GM18520 (cell line): ENCODE data around the gene HSP90AA1.
"Not testable (repeated sequence)": the region's sequence is repeated elsewhere in the genome, so short reads cannot be mapped to it uniquely, and the experiment has no call there.

Experiments
- ATAC-seq: cut with Tn5 transposase; IDR thresholded peaks from one replicate; pipeline ENCODE4 v1.9.1; 2021; ENCODE audit not compliant: unreplicated experiment

The HSP90AA1 gene

DNA sequence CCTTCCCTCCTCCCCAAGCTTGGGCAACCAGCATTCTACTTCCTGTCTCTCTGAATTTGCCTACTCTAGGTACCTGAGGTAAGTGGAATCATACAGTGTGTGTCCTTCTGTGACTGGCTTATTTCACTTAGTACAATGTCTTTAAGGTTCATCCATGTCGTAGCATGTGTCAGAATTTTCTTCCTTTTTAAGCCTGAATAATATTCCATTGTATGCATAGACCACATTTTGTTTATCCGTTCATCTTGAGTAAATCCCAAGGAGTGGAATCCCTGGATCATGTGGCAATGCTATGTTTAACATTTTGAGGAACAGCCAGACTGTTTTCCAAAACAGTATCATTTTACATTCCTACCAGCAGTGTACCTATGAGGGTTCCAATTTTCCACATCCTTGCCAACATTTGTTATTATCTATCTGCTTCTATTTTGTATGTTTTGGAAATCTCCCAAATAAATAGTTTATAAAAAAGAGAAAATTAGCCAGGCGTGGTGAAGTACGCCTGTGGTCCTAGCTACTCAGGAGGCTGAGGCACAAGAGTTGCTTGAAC lies 12.4 kb downstream of the HSP90AA1 start:
- ATAC-seq: no peak

GRCh38 chr14:102071283-102071998 lies 15.4 kb downstream of the HSP90AA1 start:
- ATAC-seq: no peak

- ATAC-seq: no peak
Observed at GRCh38 chr14:102066041-102066451, 20.8 kb downstream of the HSP90AA1 start.

GRCh38 chr14:102064590-102064989 lies 22.3 kb downstream of the HSP90AA1 start:
- not testable (repeated sequence) for ATAC-seq

- no peak for ATAC-seq
Observed at GRCh38 chr14:102063808-102064429, 22.9 kb downstream of the HSP90AA1 start.

GRCh38 chr14:102063109-102063807 lies 23.6 kb downstream of the HSP90AA1 start:
- ATAC-seq: no peak

DNA sequence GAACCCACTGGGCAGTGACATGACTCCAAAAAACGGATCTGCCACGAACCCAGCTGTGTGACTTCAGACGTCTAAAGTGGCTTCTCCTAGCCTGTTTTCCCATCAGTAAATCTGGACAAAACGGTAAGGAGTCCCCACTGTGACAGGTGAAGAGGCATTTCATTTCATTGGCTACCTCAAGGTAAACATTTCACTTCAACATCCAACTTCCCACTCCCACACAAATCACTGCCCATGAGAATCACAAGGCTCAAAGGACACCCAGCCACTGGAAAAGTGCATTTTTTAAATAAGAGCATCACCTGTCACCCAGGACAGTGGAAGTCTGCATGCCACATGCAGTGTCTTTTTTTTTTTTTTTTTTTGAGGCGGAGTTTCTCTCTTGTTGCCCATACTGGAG lies 27.9 kb downstream of the HSP90AA1 start:
- ATAC-seq: no peak

GRCh38 chr14:102058146-102058545 lies 28.7 kb downstream of the HSP90AA1 start:
- ATAC-seq: no peak

DNA sequence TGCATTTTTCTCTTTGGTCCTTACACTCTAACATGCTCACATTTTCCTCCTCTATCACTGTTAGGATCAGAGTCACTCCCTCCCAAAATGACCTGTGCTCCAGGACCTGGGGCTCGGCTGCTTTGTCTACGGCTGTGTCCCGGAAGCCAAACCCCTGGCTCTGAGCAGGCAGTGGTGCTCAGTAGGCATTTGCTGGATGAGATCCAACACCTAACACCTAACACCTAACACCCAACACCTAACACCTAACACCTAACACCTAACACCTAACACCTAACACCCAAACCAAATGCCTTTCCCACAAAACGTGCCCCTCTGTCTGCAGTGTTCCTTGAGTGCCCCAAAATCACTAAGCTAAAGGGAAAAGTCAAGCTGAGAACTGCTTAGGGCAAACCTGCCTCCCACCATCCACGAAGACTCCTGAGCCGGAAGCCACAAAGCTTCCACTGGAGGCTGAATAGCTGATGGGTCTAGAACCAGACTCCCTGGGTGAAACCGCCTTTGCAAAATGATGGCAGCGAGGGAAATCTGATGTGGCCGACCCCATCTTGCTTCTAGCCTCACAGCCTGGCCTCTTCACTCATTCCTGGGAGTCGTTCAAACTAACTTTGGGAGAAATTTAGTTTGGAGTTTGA lies 29.2 kb downstream of the HSP90AA1 start:
- no peak for ATAC-seq

- no peak for ATAC-seq
Observed at GRCh38 chr14:102056694-102057442, 30.0 kb downstream of the HSP90AA1 start.

DNA sequence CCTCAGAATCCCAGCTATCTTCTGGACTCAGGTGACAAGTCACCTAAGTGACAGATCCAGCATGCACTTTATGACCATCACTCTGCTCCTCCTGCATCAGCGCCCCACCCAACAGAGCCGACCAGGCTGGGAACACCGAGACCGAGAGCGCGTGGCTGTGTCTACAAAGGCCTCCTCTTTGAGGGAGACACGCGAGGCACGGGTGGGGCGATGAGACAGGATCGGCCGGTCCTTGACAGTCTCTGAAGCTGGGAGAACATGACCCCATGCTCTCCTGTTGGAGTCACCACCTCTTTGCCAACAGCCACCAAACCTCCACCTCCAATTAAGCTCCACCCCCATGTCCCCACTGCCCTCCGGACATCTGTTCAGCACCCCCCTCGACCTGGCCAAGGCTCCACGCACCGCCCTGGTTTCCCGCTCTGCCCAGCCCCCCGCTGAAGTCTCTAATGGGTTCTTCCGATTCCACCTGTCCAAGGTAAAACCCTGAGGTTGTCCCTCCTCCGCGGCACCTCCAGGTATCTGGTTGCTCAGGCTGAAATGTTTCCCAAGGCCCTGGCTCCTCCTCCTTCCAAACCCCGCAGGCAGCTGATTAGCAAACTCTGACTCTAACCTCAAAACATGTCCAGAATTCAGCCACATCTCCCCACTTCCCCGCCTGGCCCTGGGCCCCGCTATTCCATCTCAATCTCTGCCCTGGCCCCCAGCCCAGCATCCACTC lies 31.5 kb downstream of the HSP90AA1 start:
- ATAC-seq: no peak

DNA sequence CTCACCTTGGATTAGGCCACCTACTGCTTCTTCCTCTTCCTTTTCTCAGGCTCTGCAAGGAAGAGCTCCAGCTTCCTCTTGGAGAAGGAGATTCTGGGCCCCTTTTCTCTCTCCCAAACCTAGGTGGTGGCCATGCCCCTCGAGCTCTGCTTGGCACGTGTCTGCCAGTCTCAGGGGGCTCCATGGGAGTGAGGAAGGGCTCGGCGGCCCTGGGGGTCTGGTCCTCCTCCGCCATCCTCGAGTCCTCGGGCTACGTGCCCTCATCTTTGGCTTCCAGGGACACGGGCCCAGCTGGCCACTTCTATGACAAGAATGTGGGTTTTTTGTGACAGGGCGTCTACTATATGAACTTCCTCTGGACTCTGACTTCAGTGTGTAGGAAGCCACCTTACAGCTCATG lies 34.3 kb downstream of the HSP90AA1 start:
- ATAC-seq: no peak

- no peak for ATAC-seq
Observed at GRCh38 chr14:102050625-102051024, 36.2 kb downstream of the HSP90AA1 start.

DNA sequence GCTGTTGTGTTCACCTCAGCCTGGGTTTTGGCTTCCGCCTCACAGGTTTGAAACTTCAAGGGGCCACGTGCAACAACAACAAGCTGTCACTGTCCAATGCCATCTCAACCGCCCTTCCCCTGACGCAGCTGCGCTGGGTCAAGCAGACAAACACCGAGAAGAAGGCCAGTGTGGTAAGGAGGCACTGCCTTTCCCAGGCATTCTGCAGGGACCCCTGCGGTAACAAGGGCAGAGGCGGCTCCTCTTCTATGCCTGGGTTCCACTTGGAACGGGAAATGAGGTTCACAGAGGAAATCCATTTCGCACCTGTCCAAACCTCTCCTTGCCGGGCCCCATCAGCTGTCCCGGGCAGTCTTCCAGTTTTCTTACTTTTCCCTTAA lies 36.8 kb downstream of the HSP90AA1 start:
- ATAC-seq: no peak

DNA sequence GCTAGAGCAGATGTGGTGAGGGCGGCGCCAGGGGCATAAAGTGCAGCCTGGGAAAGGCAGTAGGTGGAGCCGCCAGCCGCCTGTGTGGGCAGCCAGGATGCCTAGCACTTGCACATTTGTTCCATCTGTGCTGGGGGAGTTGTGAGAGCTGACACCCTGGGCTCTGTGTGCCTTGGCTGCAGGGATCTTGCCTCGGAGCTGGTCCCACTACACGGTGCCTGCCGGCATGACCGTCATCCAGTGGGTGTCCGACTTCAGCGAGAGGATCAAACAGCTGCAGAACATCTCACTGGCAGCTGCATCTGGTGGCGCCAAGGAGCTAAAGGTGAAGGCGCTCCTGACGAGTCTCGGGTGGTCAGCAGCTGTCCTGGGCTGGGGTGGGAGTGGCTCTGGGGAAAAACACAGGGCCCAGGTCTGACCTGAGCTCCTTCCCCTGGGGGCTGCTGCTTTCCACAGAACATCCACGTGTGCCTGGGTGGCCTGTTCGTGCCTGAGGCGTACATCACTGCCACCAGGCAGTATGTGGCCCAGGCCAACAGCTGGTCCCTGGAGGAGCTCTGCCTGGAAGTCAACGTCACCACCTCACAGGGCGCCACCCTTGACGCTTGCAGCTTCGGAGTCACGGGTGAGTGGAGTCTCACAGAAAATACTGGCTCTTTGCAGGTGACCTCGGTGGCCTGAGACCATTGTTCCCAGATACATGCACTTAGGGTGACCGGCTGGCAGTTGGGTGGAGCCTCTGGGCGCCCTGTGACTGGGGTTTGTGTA lies 37.4 kb downstream of the HSP90AA1 start:
- ATAC-seq: no peak

DNA sequence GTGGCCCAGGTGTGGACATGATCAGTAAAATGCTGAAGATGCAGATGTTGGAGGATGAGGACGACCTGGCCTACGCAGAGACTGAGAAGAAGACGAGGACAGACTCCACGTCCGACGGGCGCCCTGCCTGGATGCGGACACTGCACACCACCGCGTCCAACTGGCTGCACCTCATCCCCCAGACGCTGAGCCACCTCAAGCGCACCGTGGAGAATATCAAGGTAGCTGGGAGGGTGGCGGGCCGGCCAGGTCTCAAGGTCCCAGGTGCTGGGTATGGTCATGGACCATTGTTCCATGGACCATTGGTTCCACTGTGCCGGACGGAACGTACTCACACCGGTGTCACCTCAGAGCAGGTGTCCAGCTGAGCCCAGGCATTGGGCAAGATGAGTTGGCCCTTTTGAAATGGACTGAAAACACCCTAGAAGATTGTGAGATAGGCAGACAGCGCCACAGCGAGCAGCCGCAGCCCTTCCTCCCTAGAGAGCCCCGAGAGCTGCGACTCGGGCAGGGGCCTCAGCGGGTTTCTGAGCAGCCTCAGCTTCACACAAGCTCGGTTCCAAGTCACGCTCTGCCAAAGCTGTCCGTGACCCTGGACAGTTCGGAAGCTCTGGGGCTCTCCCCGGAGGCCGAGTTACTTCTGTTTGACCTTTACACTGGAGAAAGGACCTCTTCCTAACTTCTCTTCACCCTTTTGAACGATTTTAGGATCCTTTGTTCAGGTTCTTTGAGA lies 38.9 kb downstream of the HSP90AA1 start:
- no peak for ATAC-seq

DNA sequence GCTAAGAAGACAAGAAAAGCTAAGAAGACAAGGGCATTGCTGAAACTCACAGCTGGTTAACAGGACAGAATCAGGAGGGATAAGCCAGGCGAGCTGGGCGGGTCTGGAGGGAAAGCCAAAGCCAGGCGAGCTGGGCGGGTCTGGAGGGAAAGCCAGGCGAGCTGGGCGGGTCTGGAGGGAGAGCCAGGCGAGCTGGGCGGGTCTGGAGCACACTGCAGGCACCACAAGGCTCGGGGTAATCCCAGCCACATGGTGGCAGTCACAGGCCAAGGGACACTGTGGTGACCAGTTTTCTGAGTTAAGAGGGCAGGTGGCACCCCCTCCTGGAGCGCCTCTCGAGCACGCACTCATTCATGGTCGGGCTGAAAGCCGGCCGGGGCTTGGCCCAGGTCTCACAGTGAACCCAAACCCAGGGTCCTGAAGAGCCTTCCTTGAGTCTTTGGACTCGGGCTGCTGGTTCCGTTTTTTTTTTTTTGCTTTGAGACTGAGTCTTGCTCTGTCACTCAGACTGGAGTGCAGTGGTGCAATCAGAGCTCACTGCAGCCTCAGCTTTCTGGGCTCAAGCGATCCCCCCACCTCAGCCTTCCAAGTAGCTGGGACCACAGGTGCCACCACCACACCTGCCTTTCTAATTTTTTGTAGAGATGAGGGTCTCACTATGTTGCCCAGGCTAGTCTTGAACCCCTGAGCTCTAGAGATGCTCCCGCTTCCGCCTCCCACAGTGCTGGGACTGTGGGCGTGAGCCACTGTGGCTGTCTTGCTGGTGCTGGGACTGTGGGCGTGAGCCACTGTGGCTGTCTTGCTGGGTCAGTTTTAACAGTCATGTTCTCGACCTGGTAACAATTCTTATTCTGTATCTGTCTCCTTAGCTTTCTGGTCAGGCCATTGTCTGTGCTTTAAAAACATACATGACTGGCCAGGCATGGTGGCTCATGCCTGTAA lies 40.2 kb downstream of the HSP90AA1 start:
- ATAC-seq: no peak

DNA sequence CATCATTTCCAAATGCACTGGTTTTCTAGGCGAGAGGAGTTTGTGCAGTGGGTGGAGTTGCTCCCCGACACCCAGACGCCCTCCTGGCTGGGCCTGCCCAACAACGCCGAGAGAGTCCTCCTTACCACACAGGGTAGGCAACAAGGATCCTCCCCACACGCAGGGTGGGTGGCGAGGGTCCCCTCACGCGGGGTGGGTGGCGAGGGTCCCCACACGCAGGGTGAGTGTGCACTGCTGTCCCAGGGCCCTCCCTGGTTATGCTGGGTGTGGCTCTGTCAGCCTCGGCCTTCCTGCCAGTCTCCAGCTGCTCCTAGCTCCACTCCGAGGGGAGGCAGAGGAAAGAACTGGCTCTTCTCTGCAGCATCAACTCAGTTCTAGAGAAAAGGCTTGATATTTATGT lies 42.3 kb downstream of the HSP90AA1 start:
- no peak for ATAC-seq
